Measurements from ENCODE around the gene CD37.
A peak's percentile ranks its signal among the peaks of the same experiment; 100 is the strongest.
"Not testable (repeated sequence)": the region's sequence is repeated elsewhere in the genome, so short reads cannot be mapped to it uniquely, and the experiment has no call there.

CD37 gene

DNA sequence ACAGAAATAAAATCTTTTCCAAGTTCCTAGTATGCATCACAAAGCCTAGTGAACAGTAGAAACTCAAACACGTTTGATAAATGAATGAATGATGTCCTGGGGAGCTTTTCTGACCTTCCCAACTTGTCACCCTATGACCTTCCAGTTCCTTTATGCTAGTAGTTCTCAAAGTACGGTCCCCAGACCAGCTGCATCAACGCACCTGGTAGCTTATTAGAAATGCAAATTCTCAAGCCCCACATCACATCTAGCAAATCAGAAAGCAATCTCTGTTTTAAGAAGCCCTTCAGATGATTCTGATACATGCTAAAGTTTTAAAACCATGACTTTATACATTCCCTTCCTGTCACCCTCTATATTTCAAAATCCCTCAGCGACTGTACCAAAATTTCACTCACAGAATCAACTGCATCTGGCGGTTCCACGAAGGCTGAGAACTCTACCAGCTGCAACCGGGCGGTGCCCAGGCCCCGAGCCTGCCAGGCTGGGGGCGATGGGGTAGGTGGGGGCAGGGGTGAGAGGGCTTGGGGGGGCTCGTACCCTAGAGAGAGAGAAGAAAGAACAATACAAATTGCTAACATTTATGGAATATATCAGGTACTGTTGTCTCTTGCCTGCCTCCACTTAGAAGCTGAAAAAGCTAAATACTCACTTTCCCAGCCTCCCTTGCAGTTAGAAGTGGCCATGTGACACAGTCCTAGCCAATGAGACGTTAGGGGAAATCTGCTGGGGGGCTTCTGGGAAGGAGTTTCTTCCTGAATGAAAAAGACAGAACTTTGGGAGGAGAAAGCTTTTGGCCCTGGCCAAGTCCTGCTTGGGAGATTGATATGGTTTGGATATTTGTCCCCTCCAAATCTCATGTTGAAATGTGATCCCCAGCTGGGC lies 13.3 kb downstream of the CD37 start:
- no peak for DNase-seq

DNA sequence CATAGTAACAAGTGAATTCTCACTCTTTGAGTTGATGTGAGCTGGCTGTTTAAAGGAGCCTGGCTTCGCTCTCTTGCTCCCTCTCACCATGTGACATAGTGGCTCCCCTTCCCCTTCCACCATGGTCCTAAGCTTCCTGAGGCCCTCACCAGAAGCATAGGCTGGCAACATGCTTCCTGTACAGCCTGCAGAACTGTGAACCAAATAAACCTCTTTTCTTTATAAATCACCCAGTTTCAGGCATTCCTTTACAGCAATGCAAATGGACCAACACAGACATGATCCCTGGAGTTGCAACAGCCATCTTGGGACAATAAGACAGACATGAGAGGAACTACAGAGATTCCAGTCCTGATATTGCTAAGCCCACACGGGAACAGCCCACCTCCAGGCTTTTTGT lies 14.4 kb downstream of the CD37 start:
- DNase-seq, result no peak

DNA sequence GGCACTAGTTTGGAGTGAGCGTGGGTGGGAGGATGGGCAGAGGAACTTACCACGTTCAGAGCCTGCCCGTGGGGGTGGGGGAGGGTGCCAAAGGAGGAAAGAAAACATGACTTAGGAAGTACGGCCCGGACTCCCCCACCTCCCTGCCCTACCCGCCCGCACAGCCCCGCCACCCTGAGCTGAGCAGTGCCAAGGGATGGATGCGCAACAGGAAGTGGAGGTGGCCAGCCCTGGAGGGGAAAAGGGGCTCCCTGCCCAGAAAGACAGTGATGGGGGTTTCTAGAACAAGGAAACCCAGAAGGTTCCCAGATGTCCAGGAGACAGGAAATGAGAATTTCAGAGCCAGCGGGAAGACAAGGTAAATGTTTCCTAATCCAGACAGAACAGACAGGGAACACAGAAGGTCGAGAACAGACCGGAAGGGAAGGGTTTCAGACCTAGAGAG lies 20.7 kb downstream of the CD37 start:
- DNase-seq, result no peak

DNA sequence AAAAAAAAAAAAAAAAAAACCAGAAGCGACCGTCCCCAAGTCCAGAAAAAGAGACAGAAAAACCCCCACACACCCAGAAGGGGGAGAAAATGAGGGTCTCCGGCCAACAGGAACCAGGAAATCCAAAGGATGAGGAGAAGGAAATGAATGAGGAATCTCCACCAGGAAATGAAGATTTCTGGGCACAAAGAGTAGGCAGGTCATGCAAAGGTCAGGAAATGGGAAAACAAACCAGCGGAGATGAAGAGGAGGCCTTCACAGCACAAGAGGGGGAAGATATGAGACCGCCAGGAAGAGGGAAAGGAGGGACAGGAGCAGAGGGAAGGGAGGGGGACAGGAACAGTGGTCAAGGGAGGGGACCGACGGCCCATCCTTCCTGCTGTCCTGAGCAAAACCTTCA lies 21.2 kb downstream of the CD37 start:
- no peak for DNase-seq

DNA sequence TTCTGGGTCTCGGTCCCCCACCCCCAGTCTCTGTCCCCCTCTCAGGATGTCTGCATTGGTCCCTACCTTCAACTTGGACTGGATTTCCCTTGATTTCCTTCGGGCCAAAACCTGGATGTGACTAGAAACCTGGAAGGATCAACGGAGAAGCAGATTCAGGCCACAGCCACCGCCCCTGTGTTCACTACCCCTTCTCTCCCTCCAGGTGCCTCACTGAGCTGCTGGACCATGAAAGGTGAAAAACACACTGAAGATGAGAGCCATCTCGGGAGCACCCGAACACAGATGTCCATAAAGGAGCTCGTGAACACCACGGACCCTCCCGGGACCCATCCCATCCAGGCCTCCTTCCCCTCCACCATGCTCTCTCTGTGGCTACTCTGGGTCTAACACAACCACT lies 22.0 kb downstream of the CD37 start:
- no peak for DNase-seq

DNA sequence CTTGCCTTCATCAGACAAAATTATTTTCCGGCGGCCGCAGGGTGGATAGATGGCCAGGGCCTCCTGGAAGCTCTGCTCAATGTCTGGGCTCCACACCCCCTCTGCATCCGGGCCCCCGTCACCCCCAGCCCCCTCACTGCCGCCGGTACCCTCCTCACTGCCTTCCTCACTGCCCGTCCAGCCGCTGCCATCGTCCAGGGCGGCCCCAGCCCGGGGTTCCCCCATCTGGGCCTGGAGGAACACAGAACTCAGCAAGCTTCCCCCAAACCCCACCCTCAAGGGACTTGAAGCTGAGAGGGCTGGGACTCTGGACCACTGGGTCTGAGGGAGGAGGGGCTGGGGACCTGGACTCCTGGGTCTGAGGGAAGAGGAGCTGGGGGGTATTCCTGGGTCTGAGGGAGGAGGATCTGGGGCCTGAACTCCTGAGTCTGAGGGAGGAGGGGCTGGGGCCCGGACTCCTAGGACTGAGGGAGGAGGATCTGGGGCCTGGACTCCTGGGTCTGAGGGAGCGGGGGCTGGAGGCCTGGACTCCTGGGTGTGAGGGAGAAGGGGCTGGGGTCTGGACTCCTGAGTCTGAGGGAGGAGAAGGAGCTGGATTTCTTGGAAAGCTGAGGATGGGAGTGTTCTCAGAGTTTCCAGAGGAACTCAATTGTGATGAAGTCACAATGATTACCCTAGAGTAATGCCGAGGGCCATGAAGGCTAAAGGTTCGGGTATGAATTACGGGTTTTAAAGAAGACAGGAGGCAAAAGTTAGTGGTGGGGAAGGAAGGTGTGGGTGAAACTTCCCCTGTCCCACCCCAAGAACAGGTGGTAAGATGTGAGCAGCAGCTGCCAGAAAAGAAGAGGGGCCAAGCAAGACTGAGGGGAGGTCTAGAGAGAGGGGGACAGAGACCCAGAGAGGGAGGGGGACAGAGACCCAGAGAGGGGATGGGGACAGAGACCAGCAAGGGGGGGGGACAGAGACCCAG lies 24.9 kb downstream of the CD37 start:
- no peak for DNase-seq

DNA sequence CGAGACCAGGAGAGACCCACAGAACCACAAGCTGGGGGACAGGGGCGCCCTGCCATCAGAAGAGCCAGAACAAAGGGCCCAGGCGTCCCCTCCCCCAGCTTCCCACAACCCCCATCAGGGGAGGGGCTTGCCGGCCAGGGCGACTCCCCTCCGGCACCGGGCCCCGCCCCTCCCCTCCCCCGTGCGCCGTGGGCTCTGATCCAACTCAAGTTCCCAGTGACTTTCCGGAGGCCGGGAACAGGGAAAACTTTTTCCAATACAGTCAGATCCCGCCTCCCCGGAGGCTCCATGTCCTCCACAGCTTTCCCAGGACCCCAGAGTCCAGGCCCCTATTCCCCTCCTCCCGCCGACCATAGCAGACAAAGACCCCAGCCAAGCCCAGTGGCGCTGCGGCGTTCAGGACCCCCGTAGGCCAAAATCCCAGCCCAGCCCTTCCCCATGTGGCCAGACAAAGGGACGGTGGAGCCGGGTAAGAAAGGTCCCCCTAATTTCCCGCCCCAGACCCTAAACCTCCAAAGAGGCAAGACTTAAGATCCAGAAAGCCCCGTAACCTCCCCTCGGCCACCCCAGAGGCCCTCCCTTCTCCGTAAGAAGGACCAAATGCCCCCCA lies 26.3 kb downstream of the CD37 start:
- DNase-seq, result peak; percentile 24

DNA sequence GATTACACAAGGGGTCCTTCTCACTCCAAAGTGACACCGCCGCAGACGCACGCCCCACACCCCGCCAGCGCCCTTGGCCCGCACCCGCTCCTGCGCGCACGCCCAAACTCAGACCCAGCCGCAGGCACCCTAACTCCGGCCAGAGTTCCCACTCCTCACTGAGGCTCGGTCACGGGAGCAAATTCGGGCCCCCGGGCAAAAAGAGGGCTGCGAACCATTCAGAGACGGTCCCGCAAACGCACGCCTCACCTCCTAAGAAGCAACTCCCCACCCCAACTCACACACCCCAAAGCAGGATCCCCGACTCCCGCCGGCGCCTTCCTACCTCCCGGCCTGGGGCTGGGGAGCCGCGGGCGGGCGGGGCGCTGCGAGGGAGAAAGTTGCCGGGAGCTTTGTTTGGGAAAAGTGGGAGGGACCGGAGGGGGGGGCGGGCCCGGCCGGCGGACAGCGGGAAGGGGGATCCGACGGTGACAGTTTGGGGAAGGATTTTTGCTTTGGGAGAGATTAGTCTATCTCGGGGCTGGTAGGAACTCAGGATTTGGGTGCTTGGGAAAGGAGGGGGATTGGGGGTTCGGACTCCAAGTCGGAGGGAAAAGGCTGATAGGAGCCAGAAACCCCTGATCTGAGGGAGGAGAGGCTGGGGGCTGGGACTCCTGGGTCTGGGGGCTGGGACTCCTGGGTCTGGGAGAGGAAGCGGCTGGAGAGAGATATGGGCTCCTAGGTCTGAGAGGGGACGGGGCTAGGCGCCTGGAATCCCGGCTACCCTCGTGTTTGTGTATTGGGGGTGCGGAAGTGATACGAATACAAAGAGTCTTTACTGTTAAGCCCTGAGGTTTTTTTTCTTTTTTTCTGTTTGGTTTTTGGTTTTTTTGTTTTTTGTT lies 27.1 kb downstream of the CD37 start, which contains the start of gene TEAD2:
Gene TEAD2 (minus strand): TSS at position 369 of the 881 bp plus-strand sequence. CDS start 2,341 bp downstream, outside the sequence.
- no peak for DNase-seq

DNA sequence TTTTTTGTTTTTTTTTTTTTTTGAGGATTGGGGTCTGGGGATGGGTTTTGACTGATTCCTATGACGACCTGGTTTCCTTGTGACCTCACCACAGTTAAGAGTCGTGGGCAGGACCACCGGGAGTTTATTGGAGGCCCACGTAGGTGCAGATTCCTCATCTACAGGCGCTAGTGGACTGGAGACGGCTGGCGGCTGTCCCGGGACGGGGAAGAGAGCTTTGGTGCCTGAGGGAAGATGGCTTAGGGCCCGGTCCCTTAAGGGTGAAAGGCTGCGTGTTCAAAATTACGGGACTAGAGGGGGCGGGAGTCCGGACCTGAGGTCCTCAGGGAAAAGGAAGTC lies 27.7 kb downstream of the CD37 start:
- DNase-seq, result no peak

DNA sequence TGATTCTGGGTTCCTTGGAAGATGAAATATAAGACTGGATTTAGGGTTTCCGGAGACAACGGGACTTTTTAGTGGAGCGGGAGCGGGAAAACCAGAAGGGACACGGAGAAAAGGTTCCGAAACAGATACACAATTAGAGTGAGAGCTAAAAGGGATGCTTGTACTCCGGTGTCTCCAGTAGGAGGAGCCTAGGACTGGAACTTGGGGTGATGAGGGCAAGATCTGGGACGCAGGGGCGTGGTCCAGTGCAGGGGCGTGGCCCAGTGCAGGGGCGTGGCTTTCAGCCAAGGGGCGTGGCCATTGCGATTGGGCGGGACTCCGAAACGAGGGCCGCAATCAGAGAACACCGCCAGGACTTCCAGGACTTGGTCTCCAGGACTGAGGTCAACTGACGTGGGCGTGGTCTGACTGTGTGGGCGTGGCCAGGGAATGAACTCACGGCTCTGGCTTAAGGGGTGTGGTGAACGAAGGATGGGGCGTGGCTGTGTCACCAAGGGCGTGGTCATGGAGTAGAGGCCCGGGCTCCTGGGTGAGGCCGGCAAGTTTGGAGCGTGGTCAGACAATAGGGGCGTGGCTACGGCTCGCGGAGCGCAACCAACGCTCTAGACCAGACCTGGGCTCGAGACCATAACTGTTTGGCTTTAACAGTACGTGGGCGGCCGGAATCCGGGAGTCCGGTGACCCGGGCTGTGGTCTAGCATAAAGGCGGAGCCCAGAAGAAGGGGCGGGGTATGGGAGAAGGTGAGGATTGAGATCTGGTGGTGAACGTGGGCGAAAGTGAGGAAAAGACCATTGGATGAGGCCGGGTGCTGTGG lies 28.3 kb downstream of the CD37 start, which contains the start of gene DKKL1:
Gene DKKL1 (plus strand): TSS at position 610 of the 815 bp plus-strand sequence. CDS start 122 bp downstream, at position 732.
- peak; percentile 50 for DNase-seq

DNA sequence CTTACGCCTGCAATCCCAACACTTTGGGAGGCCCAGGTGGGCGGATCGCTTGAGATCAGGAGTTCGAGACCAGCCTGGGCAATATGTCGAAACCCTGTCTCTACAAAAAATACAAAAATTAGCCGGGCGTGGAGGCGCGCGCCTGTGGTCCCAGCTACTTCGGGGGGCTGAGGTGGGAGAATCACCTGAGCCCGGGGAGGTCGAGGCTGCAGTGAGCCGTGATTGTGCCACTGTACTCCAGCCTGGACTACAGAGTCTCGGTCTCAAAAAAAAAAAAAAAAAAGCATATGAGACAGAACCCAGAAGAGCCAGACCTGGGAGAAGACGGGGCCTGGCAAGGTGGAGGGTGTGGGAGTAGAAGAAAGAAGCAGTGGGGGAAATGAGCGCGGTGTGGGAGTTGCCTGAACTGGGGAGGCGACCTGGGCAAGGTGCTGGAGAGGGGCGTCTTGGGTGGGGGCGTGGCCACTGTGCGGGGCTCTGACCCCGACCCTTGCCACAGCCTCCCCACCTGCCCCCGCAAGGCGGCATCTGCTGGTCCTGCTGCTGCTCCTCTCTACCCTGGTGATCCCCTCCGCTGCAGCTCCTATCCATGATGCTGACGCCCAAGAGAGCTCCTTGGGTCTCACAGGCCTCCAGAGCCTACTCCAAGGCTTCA lies 29.0 kb downstream of the CD37 start:
- DNase-seq, result no peak

DNA sequence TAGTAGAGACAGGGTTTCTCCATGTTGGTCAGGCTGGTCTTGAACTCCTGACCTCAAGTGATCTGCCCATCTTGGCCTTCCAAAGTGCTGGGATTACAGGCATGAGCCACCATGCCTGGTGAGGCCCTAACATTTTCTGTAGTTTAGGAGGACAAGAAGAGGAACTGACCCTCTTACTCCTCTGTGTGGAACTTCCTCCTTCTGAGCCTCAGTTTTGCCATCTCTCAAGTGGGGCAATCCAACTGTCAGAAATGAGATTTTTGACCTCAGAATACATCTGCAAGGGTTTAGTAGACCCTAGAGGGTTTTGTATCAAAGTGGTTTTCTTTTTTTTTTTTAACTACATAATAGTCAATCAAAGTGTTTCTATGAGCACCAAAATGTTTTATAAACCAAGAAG lies 30.9 kb downstream of the CD37 start:
- no peak for DNase-seq

DNA sequence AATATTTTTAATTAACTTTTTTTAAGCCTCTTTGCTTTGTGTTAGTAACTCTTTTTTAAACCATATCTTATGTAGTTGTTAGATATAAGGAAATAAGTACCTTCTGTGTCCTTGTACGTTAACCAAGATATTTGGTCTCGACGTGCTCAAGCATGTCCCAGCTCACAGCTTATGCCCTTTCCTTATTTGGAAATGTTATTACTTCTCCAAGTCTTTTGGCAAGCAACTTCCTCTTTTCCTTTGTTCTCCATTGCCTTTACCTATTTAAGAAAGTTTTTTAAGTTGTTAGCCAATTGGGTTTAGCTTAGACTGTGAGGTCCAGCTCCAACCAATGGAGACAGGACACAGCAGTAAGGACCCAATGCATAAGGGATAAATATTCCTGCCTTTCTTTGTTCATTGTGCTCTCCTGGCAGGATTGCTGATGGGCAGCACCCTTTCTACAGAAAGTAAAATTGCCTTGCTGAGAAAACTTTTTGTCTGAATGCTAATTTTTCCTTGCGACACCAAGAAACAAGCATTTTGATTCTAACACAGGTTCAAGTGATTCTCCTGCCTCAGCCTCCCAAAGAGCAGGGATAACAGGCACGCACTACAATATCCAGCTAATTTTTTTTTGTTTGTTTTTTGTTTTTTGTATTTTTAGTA lies 33.6 kb downstream of the CD37 start:
- DNase-seq, result no peak

DNA sequence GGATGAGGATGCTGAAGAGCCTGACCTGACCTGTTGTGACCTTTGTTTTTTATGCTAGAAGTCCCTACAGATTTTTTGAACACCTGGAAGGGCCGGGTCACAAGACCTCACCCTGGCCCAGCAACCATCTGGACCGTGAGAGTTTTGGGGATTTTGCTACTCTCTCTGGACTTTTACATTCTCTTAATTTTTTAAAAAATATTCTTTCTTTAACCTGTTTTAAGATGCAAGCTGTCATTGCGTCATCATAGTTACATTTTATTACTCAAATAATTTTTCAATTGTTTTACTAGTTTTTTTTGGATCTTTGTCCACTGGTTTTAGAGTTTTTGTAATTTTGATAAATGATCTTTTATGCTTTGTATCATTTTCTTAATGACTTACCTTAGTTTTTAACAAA lies 36.0 kb downstream of the CD37 start:
- DNase-seq, result no peak

DNA sequence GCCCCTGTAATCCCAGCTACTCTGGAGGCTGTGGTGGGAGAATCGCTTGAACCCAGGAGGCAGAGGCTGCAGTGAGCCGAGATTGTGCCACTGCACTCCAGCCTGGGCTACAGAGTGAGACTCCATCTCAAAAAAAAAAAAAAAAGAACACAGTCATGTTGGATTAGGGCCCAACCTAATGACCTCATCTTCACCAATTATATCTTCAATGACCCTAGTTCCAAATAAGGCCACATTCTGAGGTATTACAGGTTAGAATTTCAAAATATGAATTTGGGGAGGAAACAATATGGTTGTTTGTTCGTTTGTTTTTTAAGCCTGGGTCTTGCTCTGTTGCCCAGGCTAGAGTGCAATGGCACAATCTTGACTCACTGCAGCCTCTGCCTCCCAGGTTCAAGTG lies 38.0 kb downstream of the CD37 start:
- DNase-seq, result not testable (repeated sequence)

DNA sequence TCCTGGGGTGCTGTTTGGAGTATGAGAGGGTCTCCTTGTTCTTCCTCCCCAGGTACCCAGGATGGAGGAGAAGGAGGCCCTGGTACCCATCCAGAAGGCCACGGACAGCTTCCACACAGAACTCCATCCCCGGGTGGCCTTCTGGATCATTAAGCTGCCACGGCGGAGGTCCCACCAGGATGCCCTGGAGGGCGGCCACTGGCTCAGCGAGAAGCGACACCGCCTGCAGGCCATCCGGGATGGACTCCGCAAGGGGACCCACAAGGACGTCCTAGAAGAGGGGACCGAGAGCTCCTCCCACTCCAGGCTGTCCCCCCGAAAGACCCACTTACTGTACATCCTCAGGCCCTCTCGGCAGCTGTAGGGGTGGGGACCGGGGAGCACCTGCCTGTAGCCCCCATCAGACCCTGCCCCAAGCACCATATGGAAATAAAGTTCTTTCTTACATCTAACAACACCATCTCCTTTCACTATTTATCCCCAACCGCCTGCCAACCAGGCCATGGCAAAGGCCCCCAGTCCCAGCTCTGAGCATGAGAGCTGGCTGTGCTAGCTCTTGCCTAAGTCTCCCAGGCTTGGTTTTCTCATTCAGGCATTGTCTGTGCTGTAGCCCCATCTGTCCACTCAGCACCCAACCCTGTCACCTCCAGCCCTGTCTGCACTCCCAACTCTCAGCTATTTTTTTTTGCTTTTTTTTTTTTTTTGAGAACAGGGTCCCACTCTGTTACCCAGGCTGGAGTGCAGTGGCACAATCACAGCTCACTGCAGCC lies 39.6 kb downstream of the CD37 start:
- DNase-seq, result no peak

DNA sequence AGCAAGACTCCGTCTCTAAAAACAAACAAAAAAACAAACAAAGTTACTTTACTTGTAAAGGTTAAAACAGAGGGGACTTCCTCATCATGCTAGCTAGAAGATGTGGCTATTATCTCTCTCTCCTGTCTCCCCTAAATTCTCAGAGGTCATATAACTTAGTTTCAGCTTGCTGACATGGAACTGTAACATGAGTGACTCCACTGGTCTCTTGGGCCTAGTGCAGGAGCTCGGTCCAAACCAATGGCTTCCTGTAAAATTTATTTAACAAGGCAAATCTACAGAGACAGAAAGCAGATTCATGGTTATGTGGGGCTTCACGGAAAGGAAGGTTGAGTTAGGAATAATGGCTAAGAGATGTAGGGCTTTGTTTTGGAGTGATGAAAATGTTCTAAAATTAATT lies 43.3 kb downstream of the CD37 start:
- no peak for DNase-seq

DNA sequence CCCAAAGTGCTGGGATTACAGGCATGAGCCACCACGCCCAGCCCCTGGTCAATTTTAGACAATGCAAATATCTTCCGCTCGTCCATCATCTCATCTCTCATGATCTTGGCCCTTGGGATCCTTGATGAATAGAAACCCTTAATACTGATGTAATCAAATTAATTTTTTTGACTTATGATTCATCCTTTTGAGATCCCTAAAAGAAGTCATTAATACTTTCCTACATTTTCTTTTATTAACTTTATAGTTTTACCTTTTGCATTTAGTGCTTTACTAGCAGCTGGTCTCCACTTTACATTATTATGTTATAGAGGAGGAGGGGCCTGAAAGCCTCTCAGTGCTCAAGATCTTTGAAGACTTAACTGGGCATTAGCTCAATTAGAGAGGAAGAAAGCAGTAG lies 45.2 kb downstream of the CD37 start:
- no peak for DNase-seq

DNA sequence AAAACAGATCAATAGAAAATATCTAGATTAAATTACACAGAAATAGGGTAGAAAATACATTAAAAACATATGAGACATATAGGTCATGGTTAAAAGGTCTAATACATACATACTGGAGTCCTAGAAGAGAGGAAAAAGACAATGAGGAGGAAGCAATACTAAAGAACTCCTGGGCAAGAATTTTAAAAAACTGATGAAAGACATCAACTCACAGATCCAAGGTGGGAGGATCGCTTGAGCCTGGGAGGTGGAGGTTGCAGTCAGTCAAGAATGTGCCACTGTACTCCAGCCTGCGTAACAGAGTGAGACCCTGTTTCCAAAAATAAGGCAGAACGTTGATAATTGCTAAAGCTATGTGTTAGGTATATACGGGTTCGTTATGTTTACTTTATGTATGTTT lies 47.4 kb downstream of the CD37 start:
- no peak for DNase-seq

Data from DMS79 (cell line).